DOHH2 (cell line): Measurements from ENCODE around the gene BANP.

Experiments
- EZH2phosphoT487 ChIP-seq: fragments of 200-600 bp; sonication (generic); IDR thresholded peaks from 2 replicates; pipeline ENCODE4 v1.6.1; 2017; ENCODE audit warnings: borderline replicate concordance, mild to moderate bottlenecking, antibody characterized with exemption, low read length, moderate library complexity, mixed read lengths
- TF ChIP-seq, protein P1 (sequence below): fragments of 200-600 bp; sonication (generic); IDR thresholded peaks from one replicate; pipeline ENCODE4 v1.5.1; 2014; ENCODE audit warnings: antibody characterized with exemption, mild to moderate bottlenecking, low read depth, low read length; ENCODE audit not compliant: poor library complexity, severe bottlenecking

GRCh38 chr16:87960852-87961251 is 9.6 kb downstream of the BANP start:
- TF ChIP-seq, protein P1, sequence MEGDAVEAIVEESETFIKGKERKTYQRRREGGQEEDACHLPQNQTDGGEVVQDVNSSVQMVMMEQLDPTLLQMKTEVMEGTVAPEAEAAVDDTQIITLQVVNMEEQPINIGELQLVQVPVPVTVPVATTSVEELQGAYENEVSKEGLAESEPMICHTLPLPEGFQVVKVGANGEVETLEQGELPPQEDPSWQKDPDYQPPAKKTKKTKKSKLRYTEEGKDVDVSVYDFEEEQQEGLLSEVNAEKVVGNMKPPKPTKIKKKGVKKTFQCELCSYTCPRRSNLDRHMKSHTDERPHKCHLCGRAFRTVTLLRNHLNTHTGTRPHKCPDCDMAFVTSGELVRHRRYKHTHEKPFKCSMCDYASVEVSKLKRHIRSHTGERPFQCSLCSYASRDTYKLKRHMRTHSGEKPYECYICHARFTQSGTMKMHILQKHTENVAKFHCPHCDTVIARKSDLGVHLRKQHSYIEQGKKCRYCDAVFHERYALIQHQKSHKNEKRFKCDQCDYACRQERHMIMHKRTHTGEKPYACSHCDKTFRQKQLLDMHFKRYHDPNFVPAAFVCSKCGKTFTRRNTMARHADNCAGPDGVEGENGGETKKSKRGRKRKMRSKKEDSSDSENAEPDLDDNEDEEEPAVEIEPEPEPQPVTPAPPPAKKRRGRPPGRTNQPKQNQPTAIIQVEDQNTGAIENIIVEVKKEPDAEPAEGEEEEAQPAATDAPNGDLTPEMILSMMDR = no peak
- no peak for TF ChIP-seq EZH2phosphoT487
